Measurements from ENCODE around the gene CCDC54. TPM values are rescaled to one million over a fixed set of nuclear protein-coding genes. Genes with fewer than 3 reads are reported as not detected.
A peak's percentile ranks its signal among the peaks of the same experiment; 100 is the strongest.

Gene CCDC54
- total RNA-seq, 1 donor from 2014 or later, result not detected

DNA sequence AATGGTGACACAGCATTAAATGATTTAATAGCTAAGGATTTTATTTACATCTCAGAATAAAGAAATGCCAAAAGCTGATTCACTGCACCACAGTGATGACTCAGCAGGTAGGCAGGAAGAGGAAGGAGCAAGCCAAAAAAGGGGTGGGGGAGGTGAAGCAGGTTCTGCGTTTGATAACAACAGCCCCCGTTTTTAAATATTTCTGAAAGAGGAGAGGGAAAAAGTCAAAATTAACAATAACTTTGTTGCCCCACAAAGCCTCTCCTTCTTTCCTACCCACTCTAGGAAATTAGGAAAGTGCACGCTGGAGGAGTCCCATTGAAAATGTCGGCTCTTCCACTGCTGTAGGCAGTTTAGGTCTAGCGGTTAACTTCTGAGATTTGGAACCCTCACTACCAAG lies 9.9 kb upstream of the CCDC54 start:
- DNase-seq (ENCODE audit: low read depth), result peak; percentile 86

DNA sequence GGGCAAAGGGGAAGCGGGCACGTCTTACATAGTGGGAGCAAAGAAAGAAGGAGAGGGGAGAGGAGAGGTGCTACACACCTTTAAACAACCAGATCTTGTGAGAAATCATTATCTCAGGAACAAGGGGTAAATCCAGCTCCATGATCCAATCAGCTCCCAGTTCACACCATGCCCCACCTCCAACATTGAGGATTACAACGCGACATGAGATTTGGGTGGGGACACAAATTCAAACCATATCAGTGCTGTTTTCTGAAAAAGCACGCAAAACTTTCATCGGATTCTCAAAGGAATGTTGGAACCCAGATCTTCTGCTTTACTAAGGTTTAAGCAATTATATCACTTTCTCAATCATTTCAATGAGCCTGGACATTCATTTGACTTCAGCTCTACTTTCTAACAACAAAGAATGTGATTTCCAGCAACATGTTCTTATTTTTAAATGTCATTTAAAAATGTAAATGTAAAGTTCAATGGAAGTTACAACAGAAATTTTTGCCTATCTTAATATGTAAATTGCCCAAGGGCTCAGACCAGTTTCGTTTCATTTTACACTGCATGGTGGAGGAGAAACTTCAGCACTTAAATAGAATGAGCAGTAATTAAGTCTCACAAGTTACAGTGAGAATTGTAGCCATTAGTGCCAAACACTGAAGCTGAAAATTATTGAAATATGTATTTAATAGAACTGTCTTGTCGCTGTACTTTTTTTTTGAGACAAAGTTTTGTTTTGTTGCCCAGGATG lies 8.4 kb upstream of the CCDC54 start:
- Histone ChIP-seq H3K4me3 (ENCODE audit: low read depth, low read length) (no peak overlapping the region), H3K36me3 (ENCODE audit: control insufficient read depth, insufficient read depth, low read length) (no peaks in the 10 kb centered on the region), H3K27me3 (ENCODE audit: control insufficient read depth, insufficient read depth, low read length) (no peaks in the 10 kb centered on the region)
- TF ChIP-seq, protein P1, sequence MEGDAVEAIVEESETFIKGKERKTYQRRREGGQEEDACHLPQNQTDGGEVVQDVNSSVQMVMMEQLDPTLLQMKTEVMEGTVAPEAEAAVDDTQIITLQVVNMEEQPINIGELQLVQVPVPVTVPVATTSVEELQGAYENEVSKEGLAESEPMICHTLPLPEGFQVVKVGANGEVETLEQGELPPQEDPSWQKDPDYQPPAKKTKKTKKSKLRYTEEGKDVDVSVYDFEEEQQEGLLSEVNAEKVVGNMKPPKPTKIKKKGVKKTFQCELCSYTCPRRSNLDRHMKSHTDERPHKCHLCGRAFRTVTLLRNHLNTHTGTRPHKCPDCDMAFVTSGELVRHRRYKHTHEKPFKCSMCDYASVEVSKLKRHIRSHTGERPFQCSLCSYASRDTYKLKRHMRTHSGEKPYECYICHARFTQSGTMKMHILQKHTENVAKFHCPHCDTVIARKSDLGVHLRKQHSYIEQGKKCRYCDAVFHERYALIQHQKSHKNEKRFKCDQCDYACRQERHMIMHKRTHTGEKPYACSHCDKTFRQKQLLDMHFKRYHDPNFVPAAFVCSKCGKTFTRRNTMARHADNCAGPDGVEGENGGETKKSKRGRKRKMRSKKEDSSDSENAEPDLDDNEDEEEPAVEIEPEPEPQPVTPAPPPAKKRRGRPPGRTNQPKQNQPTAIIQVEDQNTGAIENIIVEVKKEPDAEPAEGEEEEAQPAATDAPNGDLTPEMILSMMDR (IDR thresholded peaks at IDR 0.05; ENCODE audit: insufficient read depth, low read length, severe bottlenecking), result no peak
- no peak for FAIRE-seq
- no peak for DNase-seq (ENCODE audit: low read depth)

More for the DNA sequence above, 9.9 kb upstream of the CCDC54 start:
- Histone ChIP-seq H3K27me3 (ENCODE audit: control insufficient read depth, insufficient read depth, low read length) (no peaks in the 10 kb centered on the region), H3K4me3 (ENCODE audit: low read depth, low read length) (no peak overlapping the region), H3K36me3 (ENCODE audit: control insufficient read depth, insufficient read depth, low read length) (no peaks in the 10 kb centered on the region)
- TF ChIP-seq, protein P1 (IDR thresholded peaks at IDR 0.05; ENCODE audit: insufficient read depth, low read length, severe bottlenecking), result no peak
- FAIRE-seq, result no peak

DNA sequence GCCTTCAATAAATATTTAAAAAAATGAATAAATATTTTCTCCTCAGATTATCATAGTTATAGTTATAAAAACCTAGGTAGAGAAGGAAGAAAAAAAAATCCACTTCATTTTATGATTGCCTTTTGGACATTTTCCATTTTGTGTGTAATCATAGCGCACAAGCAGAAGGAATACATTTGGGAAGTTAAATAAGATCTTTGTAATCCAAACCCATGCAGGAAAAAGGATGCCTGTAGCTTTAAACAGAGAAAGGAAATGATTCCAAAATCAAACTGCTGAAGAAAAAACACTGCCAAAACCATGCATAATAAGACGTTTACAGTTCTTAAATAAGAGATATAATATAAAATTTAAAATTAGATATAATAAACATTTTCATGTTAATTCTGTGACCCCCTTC lies 7.4 kb upstream of the CCDC54 start:
- FAIRE-seq (no peak), DNase-seq (ENCODE audit: low read depth) (no peak)
- H3K4me3 ChIP-seq (ENCODE audit: low read depth, low read length), result no peak overlapping the region
- no peaks in the 10 kb centered on the region for H3K27me3 ChIP-seq (ENCODE audit: control insufficient read depth, insufficient read depth, low read length)
- TF ChIP-seq, protein P1 (IDR thresholded peaks at IDR 0.05; ENCODE audit: insufficient read depth, low read length, severe bottlenecking), result no peak
- no peaks in the 10 kb centered on the region for H3K36me3 ChIP-seq (ENCODE audit: control insufficient read depth, insufficient read depth, low read length)

GRCh38 chr3:107370907-107371306 lies 6.3 kb upstream of the CCDC54 start:
- FAIRE-seq (no peak), DNase-seq (ENCODE audit: low read depth) (no peak)
- no peak overlapping the region for H3K4me3 ChIP-seq (ENCODE audit: low read depth, low read length)
- H3K36me3 ChIP-seq (ENCODE audit: control insufficient read depth, insufficient read depth, low read length), result no peaks in the 10 kb centered on the region
- TF ChIP-seq, protein P1 (IDR thresholded peaks at IDR 0.05; ENCODE audit: insufficient read depth, low read length, severe bottlenecking), result no peak
- H3K27me3 ChIP-seq (ENCODE audit: control insufficient read depth, insufficient read depth, low read length), result no peaks in the 10 kb centered on the region

DNA sequence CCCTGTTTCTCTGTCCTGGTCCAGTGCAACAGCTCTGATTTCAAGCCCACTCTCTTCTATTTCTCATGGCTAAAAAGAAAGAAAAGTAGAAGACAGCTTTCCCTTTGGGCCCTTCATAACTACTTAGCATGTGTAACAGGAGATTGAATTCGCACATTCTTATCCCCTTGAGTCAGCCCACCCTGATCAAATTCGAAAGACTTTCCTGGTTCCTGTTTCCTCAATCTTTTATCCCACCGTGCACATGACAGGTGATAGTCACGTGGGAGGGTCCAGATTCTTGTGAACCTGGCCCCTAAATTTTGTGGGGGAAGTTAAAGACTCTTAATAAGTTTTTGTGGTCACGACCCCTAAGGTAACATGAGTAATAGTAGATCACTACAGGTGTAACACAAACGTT lies 4.7 kb upstream of the CCDC54 start:
- DNase-seq (ENCODE audit: low read depth) (no peak), FAIRE-seq (no peak)
- TF ChIP-seq, protein P1 (IDR thresholded peaks at IDR 0.05; ENCODE audit: insufficient read depth, low read length, severe bottlenecking), result no peak

DNA sequence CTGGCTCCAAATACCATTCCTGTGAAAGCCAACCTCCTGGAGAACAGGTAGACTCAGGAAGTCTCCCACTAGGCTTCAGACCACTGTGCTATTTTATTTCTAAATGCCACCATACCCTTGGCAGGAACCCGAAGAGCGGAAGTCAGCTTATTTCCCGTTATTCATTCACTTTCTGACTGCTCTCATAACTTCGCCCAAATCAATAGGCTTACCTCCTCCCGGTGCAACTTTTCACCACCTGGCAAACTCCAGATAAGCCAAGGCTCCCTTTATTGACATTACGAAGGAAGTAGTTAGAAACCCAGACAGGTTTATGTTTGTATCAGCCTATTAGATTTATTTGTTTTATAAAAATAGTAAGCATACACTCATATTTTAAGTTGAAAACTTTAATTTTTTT lies 3.3 kb upstream of the CCDC54 start:
- peak; percentile 6 for DNase-seq (ENCODE audit: low read depth)
- TF ChIP-seq, protein P1 (IDR thresholded peaks at IDR 0.05; ENCODE audit: insufficient read depth, low read length, severe bottlenecking), result no peak
- no peaks in the 10 kb centered on the region for H3K27me3 ChIP-seq (ENCODE audit: control insufficient read depth, insufficient read depth, low read length)
- no peaks in the 10 kb centered on the region for H3K36me3 ChIP-seq (ENCODE audit: control insufficient read depth, insufficient read depth, low read length)
- no peak overlapping the region for H3K4me3 ChIP-seq (ENCODE audit: low read depth, low read length)
- no peak for FAIRE-seq

More for the DNA sequence above, 4.7 kb upstream of the CCDC54 start:
- no peak overlapping the region for H3K4me3 ChIP-seq (ENCODE audit: low read depth, low read length)
- no peaks in the 10 kb centered on the region for H3K36me3 ChIP-seq (ENCODE audit: control insufficient read depth, insufficient read depth, low read length)
- H3K27me3 ChIP-seq (ENCODE audit: control insufficient read depth, insufficient read depth, low read length), result no peaks in the 10 kb centered on the region

Data from bronchial epithelial cell (primary cell).